C4-2B (cell line): ENCODE data around the gene MDK.

Source experiments
- H3K27ac ChIP-seq: fragments of 450-650 bp; 2 replicates; pipeline ENCODE4 v1.5.1; 2017
- CTCF ChIP-seq: fragments of 450-650 bp; conservative IDR thresholded peaks from 2 replicates; pipeline ENCODE4 v1.5.1; 2017; ENCODE audit warnings: mild to moderate bottlenecking
- ZFX ChIP-seq: fragments of 450-650 bp; IDR thresholded peaks from 2 replicates; pipeline ENCODE4 v1.6.1; 2017

MDK gene

GRCh38 chr11:46387919-46388618 is 6.6 kb downstream of the MDK start:
- no peak for TF ChIP-seq ZFX
- TF ChIP-seq CTCF = no peak
- H3K27ac ChIP-seq = no peak overlapping the region

- no peak overlapping the region for H3K27ac ChIP-seq
- no peak for TF ChIP-seq ZFX
- no peak for TF ChIP-seq CTCF
Observed at GRCh38 chr11:46388619-46389449, 7.4 kb downstream of the MDK start.

- TF ChIP-seq ZFX (no peak), CTCF (peak; percentile 98)
- H3K27ac ChIP-seq = no peak overlapping the region
Observed at GRCh38 chr11:46389450-46390330, 8.2 kb downstream of the MDK start.

- no peak for TF ChIP-seq ZFX
- no peak for TF ChIP-seq CTCF
- no peak overlapping the region for H3K27ac ChIP-seq
Observed at GRCh38 chr11:46390331-46391171, 9.1 kb downstream of the MDK start.

- TF ChIP-seq ZFX (no peak), CTCF (no peak)
- no peak overlapping the region for H3K27ac ChIP-seq
Observed at GRCh38 chr11:46391186-46391577, 9.7 kb downstream of the MDK start.

- H3K27ac ChIP-seq = no peak within 1 kb of the TSS
- TF ChIP-seq CTCF = peak; percentile 73
- no peak for TF ChIP-seq ZFX
Observed at GRCh38 chr11:46391578-46392420, 10.3 kb downstream of the MDK start, which contains the start of gene CHRM4. CHRM4 (minus strand) TSS chr11:46391776; CDS start chr11:46386557, 5,219 bp downstream.
